ENCODE data around the gene TRMT61B.

TRMT61B gene

DNA sequence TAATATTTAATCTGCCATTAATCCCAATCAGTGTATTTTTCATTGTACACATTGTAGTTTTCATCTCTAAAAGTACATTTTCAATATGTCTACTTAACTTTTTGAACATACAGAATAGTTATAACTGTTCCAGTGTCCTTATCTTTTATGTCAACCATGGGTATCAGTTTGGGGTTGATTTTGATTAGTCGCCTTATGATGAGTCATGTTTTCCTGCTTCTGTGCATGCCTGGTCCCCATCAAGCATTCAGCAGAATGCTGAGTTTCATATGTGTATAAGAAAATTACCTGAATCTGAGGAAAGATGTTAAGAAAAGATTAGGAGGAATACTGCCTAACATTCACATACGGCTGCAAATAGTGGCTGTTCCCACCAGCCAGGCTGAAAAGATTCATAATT is 41.7 kb downstream of the TRMT61B start:
- TF ChIP-seq PAX5 (IDR thresholded peaks at IDR 0.05; ENCODE audit: insufficient read depth, low read length, severe bottlenecking), result no peak
- TF ChIP-seq TAF1 (IDR thresholded peaks at IDR 0.05; ENCODE audit: low read depth, low read length), result no peak
- no peak for TF ChIP-seq SPI1 (IDR thresholded peaks at IDR 0.05; ENCODE audit: low read depth, low read length)
- FAIRE-seq, result no peak
- no peak for DNase-seq (ENCODE audit: insufficient read length, low spot score)

DNA sequence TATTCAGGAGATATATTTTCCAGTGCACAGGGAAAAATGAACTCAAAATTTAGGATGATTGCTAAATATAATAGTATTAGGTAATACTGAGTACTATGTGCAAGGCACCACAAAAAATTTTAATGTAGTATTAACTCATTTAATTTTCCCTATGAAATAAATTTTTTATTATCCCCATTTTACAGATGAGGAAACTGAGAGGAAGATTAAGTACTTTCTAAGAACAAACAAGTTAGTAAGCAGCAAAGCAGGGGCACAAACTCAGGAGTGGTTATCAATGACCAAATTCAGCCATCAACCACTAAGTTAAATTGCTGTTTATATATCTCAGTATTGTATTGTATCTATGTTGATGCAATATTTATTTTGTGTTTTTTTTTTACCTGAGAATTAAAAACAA is 45.2 kb downstream of the TRMT61B start:
- TF ChIP-seq SPI1 (IDR thresholded peaks at IDR 0.05; ENCODE audit: low read depth, low read length) (no peak), POLR2A (IDR thresholded peaks at IDR 0.05; ENCODE audit: low read depth, low read length) (no peak), TAF1 (IDR thresholded peaks at IDR 0.05; ENCODE audit: low read depth, low read length) (no peak), POU2F2 (IDR thresholded peaks at IDR 0.05; ENCODE audit: low read depth, low read length) (no peak), POLR2AphosphoS5 (IDR thresholded peaks at IDR 0.05; ENCODE audit: low read depth, low read length) (no peak), PAX5 (IDR thresholded peaks at IDR 0.05; ENCODE audit: insufficient read depth, low read length, severe bottlenecking) (no peak)
- no peak for DNase-seq (ENCODE audit: insufficient read length, low spot score)
- FAIRE-seq, result no peak

DNA sequence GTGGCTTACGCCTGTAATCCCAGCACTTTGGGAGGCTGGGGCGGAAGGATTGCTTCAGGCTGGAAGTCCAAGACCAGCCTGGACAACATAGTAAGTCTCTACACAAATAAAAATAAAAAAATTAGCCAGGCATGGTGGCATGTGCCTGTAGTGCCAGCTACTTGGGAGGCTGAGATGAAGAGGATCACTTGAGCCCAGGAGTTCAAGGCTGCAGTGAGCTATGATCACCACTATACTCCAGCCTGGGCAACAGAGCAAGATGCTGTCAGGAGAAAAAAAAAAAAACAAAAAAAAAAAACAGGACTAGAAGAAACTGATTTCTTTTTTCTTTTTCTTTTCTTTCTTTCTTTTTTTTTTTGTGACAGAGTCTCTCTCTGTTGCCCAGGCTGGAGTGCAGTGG is 45.9 kb downstream of the TRMT61B start:
- no peak for FAIRE-seq
- no peak for DNase-seq (ENCODE audit: insufficient read length, low spot score)
- TF ChIP-seq TAF1 (IDR thresholded peaks at IDR 0.05; ENCODE audit: low read depth, low read length) (no peak), PAX5 (IDR thresholded peaks at IDR 0.05; ENCODE audit: insufficient read depth, low read length, severe bottlenecking) (no peak), POU2F2 (IDR thresholded peaks at IDR 0.05; ENCODE audit: low read depth, low read length) (no peak), SPI1 (IDR thresholded peaks at IDR 0.05; ENCODE audit: low read depth, low read length) (no peak), POLR2A (IDR thresholded peaks at IDR 0.05; ENCODE audit: low read depth, low read length) (no peak), POLR2AphosphoS5 (IDR thresholded peaks at IDR 0.05; ENCODE audit: low read depth, low read length) (no peak)

DNA sequence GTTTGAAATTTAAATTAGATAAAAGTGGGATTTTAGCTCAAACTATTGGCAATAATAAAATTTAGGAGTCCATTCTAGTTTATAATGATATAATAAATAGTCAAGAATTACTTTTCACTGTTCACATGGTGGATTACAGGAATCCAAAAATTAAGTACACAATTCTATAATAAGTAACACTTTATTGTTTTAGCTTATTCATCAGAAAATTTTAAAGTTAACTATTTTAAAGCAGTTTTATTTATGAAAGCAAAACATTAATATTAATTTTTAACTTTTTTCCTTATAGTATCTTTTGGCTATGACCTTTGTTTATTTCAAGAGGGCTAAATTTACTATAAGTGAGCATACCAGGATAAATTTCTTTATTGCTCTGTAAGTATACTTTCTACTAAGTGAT is 48.1 kb downstream of the TRMT61B start:
- FAIRE-seq (no peak), DNase-seq (ENCODE audit: insufficient read length, low spot score) (no peak)
- TF ChIP-seq SPI1 (IDR thresholded peaks at IDR 0.05; ENCODE audit: low read depth, low read length) (no peak), POLR2A (IDR thresholded peaks at IDR 0.05; ENCODE audit: low read depth, low read length) (no peak), POLR2AphosphoS5 (IDR thresholded peaks at IDR 0.05; ENCODE audit: low read depth, low read length) (no peak), POU2F2 (IDR thresholded peaks at IDR 0.05; ENCODE audit: low read depth, low read length) (no peak), TAF1 (IDR thresholded peaks at IDR 0.05; ENCODE audit: low read depth, low read length) (no peak), PAX5 (IDR thresholded peaks at IDR 0.05; ENCODE audit: insufficient read depth, low read length, severe bottlenecking) (no peak)

DNA sequence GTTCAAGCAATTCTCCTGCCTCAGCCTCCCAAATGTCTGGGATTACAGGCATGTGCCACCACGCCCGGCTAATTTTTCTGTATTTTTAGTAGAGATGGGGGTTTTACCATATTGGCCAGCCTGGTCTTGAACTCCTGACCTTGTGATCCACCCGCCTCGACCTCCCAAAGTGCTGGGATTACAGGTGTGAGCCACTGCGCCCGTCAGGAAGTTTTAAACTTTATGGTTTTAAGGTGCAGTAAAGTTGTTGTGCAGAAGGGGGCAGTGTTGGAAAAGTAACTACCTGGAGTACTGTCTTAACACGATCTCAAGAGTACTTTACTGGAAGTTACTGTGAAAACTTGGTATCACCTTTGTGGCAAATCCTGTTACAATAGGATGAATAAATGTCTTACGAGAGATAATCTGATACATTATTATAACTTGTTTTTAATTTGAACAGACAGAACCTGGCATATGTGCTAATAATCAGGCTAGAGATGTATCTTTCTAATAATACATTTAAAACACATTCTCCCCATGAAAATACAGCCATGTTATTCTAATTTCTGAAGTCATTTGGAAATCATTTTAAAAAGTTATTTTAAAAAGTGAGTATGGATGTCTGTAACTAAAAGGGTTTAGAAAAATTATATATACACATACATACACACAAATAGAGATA is 48.7 kb downstream of the TRMT61B start:
- TF ChIP-seq SPI1 (IDR thresholded peaks at IDR 0.05; ENCODE audit: low read depth, low read length) (no peak), TAF1 (IDR thresholded peaks at IDR 0.05; ENCODE audit: low read depth, low read length) (no peak), PAX5 (IDR thresholded peaks at IDR 0.05; ENCODE audit: insufficient read depth, low read length, severe bottlenecking) (no peak), POLR2A (IDR thresholded peaks at IDR 0.05; ENCODE audit: low read depth, low read length) (no peak), POU2F2 (IDR thresholded peaks at IDR 0.05; ENCODE audit: low read depth, low read length) (no peak), POLR2AphosphoS5 (IDR thresholded peaks at IDR 0.05; ENCODE audit: low read depth, low read length) (no peak)
- peak; percentile 89 for FAIRE-seq
- peak; percentile 9 for DNase-seq (ENCODE audit: insufficient read length, low spot score)

DNA sequence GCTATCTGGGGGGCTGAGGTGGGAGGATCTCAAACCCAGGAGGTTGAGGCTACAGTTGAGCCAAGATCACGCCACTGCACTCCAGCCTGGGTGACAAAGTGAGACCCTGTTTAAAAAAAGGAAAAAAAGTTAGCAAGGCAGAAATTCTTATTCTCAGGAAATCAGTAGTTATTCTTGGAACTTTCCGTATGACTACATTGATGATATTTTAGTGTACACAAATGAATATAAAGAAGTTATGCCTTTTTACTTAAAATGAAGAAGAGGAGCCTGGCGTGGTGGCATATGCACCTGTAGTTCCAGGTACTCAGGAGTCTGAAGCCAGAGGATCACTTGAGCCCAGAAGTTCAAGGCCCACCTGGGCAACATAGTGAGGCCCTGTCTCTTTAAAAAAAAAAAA is 52.1 kb downstream of the TRMT61B start:
- TF ChIP-seq TAF1 (IDR thresholded peaks at IDR 0.05; ENCODE audit: low read depth, low read length), result no peak
- DNase-seq (ENCODE audit: insufficient read length, low spot score) (no peak), FAIRE-seq (no peak)

DNA sequence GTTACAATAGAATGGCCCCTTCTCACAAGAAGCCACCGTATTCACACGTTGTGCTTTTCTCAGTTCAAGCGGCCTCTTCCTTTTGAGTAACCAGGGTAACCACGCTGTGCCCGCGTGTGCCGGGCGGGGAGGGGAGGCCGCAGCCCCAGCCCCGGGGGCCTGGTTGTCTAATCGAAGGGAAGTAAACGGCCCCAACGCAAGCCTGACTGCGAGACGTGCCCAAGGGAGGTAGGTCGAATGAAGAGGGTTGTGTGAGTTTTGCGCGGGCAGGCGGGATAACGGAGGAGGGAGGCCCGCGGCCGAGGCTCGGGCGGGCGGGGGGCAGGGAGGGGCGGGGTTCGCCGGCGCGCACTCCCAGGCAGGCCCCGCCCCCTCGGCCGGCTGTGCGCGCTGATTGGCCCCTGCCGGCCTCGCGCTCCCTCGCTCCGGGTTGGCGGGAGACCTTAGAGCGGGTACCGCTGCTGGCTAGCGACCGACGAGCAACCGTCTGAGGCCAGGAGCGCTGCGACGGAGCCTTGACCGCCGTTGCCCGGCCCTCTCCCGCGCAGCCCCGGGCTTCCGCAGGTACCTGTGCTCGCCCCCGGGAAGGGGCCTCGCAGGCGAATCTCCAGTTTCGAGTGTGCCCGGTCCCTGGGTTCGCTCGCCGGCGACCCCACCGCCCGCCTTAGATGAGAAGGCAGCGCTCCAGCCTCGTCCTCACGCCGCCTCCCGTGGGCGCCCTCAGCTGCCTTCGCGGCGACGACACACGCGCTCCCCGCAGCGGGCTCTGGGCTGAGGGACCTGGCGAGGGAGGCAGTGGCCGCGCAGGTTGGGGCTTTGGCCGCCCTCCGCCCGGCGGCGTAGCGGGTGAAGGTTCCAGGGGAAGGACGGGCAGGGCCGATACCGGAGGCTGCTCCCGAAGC is 59.5 kb downstream of the TRMT61B start, which contains the start of gene SPDYA:
SPDYA (plus strand) TSS at position 451 of the 902 bp plus-strand sequence. CDS start 5,181 bp downstream, outside the sequence.
- FAIRE-seq, result peak; percentile 94
- peak; percentile 80 for DNase-seq (ENCODE audit: insufficient read length, low spot score)
- TF ChIP-seq POLR2A (IDR thresholded peaks at IDR 0.05; ENCODE audit: low read depth, low read length) (no peak), PAX5 (IDR thresholded peaks at IDR 0.05; ENCODE audit: insufficient read depth, low read length, severe bottlenecking) (no peak), POU2F2 (IDR thresholded peaks at IDR 0.05; ENCODE audit: low read depth, low read length) (no peak), TAF1 (IDR thresholded peaks at IDR 0.05; ENCODE audit: low read depth, low read length) (no peak), POLR2AphosphoS5 (IDR thresholded peaks at IDR 0.05; ENCODE audit: low read depth, low read length) (no peak), SPI1 (IDR thresholded peaks at IDR 0.05; ENCODE audit: low read depth, low read length) (no peak)

DNA sequence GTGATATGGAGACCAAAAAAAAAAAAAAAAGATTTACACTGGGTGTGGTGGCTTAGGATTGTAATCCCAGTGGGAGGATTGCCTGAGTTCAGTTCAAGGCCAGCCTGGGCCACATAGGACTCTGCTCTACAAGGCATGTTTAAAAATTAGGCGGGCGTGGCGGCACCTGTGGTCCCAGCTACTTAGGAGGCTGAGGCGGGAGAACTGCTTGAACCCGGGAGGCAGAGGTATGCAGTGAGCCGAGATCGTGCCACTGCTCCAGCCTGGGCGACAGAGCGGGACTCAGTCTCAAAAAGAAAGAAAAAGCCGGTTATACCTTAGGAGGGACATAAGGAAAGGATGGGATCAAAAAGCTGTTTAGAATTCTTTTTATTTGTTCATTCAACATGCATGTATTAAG is 60.2 kb downstream of the TRMT61B start:
- TF ChIP-seq POLR2AphosphoS5 (IDR thresholded peaks at IDR 0.05; ENCODE audit: low read depth, low read length), result no peak
- no peak for TF ChIP-seq POLR2A (IDR thresholded peaks at IDR 0.05; ENCODE audit: low read depth, low read length)
- FAIRE-seq, result no peak
- no peak for DNase-seq (ENCODE audit: insufficient read length, low spot score)

DNA sequence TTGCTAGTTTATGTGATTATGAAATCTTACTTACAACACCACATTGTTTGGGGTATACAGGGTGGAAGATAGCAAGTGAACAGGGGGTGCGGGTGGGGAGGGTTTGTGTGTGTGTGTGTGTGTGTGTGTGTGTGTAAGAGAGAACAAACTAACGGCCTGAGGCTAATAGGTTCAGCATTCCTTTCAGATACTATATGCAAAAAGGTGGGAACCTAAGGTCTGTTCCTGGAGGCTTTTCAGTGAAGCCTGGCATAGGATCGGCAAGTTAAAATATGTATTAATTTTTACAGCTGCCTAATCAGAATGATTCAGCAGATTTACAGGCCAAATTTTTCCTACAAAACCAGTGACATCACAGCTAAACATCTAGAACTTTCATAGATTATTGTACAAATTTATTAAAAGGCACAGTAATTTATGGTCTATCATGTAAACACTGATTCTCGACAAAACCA is 67.1 kb downstream of the TRMT61B start:
- DNase-seq (ENCODE audit: insufficient read length, low spot score) (no peak), FAIRE-seq (no peak)
- TF ChIP-seq TAF1 (IDR thresholded peaks at IDR 0.05; ENCODE audit: low read depth, low read length) (no peak), SPI1 (IDR thresholded peaks at IDR 0.05; ENCODE audit: low read depth, low read length) (no peak), POLR2A (IDR thresholded peaks at IDR 0.05; ENCODE audit: low read depth, low read length) (no peak), PAX5 (IDR thresholded peaks at IDR 0.05; ENCODE audit: insufficient read depth, low read length, severe bottlenecking) (no peak), POLR2AphosphoS5 (IDR thresholded peaks at IDR 0.05; ENCODE audit: low read depth, low read length) (no peak), POU2F2 (IDR thresholded peaks at IDR 0.05; ENCODE audit: low read depth, low read length) (no peak)

DNA sequence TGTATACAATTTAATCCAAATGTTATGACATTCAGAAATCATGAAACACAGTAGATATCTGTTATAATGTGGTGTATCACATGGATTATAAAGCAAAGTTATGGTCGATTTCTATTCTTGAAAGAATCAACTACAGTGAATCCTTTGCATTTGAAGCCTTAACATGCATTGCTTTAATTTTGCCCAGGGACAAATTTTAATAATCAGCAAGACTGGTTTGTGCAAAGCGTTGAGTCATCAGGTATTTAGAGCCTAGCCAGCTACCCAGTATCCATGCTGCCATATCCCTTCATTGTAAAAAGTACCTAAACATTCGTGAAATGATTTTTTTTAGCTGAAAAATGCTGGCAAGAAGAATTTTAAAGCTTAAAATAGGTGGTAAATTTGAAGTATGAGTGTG is 68.4 kb downstream of the TRMT61B start:
- no peak for DNase-seq (ENCODE audit: insufficient read length, low spot score)
- TF ChIP-seq POU2F2 (IDR thresholded peaks at IDR 0.05; ENCODE audit: low read depth, low read length) (no peak), POLR2A (IDR thresholded peaks at IDR 0.05; ENCODE audit: low read depth, low read length) (no peak), TAF1 (IDR thresholded peaks at IDR 0.05; ENCODE audit: low read depth, low read length) (no peak), SPI1 (IDR thresholded peaks at IDR 0.05; ENCODE audit: low read depth, low read length) (no peak), PAX5 (IDR thresholded peaks at IDR 0.05; ENCODE audit: insufficient read depth, low read length, severe bottlenecking) (no peak), POLR2AphosphoS5 (IDR thresholded peaks at IDR 0.05; ENCODE audit: low read depth, low read length) (no peak)
- no peak for FAIRE-seq
